Raji (cell line): ENCODE data around the gene CYP27B1.

Experiments
- POLR2A ChIP-seq: IDR thresholded peaks from 2 replicates; pipeline ENCODE4 v1.6.1; 2011; ENCODE audit warnings: low read depth, low read length, control low read depth; ENCODE audit not compliant: insufficient read depth

The CYP27B1 gene

DNA sequence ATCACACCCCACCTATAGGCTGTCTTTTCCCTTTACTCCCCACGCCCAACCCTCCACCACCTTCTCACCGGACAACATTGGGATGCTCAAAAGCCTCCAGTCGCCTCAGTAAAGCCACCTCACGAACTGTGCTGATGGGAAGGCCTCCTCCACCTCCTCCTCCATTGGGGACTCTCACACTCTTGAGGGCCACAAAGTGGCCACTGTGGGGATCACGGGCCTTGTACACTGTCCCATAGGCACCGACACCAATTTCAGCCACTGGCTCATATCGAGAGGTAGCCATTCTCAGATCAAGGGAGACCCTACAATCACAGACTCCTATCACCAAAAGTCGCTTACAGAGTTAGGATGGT lies 15.5 kb downstream of the CYP27B1 start:
- no peak for TF ChIP-seq POLR2A

DNA sequence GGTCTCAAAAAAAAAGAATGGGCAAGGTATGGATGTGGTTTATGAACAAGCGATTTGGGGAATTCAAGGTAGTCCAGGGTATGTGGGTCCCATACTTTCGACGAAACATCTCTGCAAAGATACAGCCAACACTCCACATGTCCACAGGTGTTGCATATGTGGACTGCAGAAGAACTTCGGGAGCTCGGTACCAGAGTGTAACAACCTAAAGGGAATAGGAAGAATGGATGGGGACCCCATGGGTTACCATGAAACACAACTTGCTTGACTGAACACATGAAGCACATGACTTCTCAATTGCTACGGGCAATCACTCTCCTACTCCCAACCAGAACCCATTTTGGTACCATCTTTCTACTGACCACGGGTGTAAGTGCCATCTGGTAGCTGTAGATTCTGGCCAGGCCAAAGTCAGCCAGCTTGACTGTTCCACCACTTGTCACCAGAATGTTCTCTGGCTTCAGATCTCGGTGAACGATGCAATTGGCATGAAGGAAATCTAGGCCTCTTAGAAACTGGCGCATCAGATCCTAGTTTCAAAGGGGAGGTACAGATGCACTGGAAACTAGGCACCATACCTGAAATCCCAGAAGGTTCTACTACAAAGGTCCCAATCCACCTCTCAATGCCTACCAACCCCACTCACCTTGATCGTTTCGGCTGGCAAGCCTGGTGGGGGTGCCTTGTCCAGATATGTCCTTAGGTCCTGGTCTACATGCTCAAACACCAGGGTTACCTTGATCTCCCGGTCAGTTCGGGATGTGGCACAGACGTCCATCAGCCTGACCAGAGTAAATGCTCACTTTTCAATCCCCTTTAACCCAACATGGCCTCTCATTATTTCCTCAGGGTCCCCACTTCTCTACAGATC lies 16.1 kb downstream of the CYP27B1 start:
- no peak for TF ChIP-seq POLR2A

DNA sequence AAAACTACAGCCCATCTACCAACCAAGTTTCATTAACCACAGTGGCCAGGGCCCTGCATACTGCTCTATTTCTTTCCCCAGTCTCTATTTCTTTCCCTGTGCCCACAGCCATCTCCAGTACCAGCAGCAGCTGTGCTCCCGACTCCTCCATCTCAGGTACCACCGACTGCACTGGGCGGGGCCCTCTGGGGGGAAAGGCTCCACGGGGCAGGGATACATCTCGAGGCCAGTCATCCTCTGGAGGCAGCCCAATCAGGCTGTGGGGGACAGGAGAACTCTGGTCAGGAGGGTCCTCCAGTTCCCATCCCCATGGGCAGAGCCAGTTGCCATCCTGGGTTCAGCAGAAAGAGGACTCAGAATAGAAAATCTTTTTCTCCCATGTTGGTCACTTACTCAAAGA lies 17.8 kb downstream of the CYP27B1 start:
- TF ChIP-seq POLR2A: no peak

DNA sequence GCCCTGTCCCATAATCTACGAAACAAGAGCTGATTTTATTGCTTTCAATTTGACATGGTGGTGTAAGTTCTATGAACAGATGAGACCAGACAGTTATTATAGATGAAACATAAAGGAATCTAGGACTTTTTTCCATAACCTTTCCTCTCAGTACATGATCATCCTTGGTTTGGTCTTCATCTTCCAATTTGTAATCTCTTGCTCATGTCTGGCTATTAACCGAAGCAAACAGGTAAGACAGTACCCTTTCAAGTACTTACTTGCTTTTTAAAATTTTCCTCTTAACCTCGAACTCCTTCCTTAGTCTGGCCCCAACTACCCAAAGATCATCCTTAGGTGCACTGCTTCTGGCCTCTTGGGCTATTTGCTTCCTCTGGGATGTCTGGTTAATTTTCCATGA lies 20.9 kb downstream of the CYP27B1 start:
- TF ChIP-seq POLR2A: no peak

DNA sequence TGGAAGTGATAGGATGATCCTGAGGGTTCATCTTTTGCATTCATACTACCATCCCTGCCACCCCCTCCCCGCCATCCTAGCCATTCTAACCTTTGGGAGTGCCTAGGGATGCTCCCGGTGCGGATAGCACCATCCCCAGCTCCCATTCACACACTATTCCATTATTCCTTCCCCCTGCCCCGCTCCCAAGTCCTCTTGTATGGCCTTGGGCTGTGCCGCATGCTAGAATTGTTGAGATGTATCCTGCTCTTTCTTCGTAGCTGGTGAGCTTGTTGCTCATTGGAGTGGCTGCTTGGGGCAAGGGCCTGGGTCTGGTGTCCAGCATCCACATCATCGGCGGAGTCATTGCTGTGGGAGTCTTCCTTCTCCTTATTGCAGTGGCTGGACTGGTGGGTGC lies 21.4 kb downstream of the CYP27B1 start:
- no peak; the same call in 1 of the 2 replicates for TF ChIP-seq POLR2A

DNA sequence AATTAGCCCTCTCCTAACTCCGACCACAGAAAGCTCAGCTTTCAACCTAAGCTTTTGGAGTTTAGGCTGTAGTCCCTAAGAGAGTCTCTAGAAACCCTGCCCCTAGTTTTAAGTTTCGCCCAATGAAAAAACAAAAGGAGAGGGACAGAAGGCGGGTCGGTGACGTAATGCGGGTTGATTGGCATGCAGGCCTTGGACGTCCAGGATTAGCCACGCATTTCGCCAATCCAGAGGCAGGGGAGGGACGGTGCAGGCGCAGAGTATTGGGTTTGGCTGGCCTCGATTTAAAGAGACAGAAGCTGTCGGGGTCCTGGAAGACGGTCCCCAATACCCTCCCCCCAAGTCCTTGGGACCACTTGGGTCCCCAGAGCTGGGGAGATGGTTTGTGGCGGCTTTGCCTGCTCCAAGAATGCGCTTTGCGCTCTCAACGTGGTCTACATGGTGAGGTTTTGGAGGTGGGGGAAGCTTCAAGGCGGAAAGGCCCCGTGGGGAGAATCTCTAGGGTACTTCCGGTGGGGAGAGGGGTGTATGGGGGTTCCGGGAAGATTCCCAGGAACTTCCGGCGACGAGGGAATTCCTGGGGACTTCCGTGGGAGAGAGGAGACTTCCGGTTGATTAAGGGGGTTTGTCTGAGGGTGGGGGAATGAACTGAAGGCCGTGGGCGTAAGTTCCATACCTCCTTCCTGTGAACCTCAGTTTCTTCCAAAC lies 21.9 kb downstream of the CYP27B1 start, which contains the start of gene TSPAN31:
TSPAN31 (plus strand) TSS at position 263 of the 708 bp plus-strand sequence; CDS start at position 379, 116 bp downstream.
- TF ChIP-seq POLR2A: peak; percentile 56; the same call in 1 of the 2 replicates

DNA sequence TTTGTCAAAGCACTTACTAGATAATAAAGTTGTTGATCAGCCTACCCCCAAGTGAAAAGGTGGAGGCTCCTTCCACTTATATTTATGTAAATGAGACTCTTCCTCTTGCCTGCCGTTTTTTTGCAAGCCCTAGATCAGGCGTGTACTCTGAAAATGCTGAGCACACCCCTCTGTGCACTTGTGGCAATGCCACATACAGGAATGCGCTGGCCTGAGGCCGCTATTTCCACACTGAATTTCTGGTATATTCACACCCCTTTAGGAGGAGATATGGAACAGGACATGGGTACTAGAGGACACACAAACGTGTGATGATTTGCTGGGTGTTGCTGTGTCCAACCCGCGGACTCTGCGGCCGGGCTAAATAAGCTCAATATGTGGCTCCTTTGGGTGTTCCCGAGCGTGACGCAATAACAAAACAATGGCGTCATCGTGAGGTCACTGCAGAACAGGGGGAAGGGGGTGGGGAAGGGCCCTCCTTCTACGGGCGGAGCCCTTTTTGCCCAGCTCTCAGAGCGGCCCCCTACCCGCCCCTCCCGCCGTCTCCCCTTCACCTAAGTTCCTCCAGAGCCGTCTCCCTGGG lies 22.6 kb downstream of the CYP27B1 start:
- no peak for TF ChIP-seq POLR2A

DNA sequence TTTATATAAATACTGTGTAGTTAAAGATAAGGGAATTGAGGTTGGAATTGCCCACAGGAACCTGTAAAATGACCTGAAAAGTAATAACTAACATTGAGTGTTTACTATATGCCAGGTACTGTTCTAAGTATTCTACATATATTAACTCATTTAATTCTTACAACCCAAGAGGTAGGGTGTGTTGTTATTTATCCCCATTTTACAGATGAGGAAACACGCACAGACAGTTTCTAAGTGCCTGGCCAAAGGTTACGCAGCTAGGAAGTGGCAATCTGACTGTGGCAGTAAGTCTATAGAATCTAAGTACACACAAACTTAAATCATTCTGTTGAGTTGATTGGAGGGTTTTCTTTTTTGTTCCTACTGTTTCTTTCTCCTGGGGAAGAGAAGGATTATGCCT lies 23.1 kb downstream of the CYP27B1 start:
- no peak for TF ChIP-seq POLR2A

DNA sequence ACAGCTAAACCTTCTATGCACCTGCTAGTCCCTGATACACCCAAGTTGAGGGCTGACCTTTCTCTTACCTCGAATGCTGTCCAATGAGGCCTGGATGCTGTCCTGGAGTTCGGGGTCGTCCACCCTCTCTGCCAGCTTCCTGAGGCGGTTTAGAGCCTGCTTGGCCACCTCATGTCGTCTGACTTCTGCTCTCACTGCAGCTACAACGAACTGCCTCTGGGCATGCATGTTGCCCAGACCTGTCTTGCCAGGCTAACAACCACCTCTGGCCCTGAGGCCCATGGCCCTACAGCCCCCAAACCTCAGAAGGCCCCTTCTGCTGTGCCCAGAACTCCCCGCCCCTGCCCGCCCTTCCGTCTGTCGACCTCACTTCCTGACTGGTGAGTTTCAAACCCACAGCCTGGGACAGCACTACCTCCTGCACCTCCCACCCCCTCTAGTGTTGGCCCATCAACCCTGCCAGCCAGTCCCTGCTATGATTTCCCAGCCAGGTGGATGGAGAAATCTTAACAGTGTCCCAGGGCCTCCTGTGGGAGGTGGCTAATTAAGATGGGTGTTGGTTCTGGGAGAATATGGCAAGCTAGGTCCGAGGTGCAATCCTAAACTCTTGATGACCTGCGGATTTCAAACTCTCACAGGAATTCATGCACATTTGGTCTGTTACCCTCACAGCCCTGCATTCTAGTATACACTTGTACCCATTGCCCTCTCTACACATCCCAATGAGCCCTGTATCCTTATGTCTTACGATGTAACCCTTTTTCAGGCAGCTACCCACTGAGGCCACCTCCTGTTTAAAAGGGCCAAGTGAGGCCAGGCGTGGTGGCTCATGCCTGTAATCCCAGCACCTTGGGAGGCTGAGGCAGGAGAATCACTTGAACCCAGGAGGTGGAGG lies 24.8 kb downstream of the CYP27B1 start:
- peak; percentile 82 for TF ChIP-seq POLR2A

DNA sequence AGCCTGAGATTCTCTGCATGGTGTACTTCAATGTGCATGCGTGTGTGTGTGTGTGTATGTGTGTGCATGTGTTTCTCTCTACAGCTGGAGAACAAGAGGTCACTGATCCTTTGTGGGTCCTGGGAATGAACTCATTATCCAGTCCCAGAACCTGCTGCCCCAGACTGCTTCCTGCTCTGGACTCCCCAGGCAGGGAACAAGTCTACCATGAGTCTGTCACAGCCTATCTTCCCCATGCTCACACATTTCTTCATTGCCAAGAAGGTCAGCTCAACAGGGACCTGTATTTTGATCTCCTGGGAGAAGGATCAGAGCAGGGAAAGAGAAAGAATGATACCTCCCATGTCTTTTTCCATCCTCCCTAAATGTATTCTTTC lies 25.5 kb downstream of the CYP27B1 start:
- TF ChIP-seq POLR2A: no peak

DNA sequence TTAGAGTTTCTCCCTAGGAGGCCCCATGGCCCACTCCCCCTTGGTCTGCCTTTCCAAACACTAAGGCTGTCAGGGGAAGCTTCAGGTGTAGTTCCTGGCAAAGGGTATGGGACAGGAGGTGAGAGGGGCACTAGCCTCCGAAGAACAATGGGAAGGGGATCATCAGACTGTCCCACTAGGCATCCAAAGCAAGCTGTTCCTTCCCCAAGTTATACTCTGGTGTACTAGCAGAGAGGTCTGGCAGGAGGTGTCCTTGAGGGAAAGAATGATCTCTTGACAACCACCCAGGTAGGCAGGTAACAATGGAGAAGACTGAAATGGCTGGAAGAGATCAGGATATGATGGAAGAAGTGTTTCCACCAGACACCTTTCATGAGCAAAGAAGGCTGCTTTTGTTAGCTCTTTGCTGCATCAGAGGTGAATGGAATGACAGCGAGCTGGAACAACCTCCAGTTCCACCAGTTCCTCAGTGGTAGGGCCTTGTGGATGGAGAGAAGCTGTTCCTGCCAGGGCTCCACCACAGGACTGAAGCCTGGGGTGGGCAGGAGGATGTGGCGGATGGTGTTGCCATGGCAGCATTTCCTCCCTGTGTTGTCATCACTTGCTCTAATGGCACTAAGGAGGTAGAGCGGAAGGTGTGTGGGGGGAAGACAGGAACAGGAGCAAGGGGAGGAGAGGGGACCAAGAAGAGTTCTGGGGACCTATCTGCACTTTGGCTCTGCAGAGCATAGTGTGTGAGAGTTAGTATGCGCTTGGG lies 26.0 kb downstream of the CYP27B1 start:
- no peak; the same call in 1 of the 2 replicates for TF ChIP-seq POLR2A

DNA sequence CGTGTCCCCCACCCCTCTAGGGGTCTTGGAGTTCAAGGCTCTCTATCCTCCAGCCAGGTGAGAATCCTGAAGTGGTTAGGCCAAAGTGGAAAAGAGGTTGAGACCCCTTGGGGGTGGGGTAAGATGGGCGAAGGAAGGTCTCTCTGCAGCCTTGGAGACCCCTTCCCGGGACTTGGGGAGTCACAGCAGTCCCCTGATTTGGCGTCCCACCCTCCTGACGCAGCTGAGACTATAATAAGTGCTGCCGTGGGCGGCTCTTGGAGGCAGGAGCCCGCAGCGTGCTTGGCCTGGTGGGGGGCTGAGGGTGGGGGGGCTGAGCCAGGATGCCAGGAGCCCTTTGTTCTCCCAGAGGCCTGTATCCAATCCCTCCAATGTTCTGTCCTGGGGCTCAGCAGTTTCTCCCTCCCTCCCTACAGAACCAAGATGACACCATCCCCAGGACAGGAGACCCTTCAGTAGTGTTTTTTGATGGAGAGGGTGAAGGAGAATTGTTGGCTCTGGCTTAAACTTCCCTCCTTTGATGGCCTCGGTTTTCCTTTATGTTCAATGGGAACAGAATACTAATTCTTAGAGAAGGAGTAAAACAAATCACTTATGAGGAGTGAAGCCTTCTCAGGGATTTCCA lies 26.9 kb downstream of the CYP27B1 start:
- TF ChIP-seq POLR2A: no peak

DNA sequence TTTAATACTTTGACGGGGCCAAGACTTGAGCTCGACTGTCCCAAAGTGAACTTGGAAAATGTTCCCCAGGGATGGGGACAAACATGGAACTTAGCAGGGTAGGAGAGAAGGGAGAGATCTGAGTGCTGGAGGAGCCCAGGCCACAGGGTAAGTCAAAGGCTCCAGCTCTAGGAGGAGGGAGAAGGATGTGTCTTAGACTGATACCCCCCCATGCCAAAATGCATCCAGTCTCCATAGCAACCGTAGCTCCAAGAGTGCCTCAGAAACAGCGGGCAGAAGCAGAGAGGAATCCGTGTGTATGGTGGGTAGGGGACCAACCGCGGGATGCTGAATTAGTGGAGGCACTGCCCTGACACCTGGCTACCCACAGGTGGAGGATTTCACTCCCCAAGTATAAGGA lies 27.5 kb downstream of the CYP27B1 start:
- TF ChIP-seq POLR2A: no peak
